DMS153 (cell line): ENCODE data around the gene WIPF1.
A peak's percentile ranks its signal among the peaks of the same experiment; 100 is the strongest.
"Not testable (repeated sequence)": the region's sequence is repeated elsewhere in the genome, so short reads cannot be mapped to it uniquely, and the experiment has no call there.

Experiments
- DNase-seq: peaks from one replicate; lab custom pipeline; 2025; lab: John Stamatoyannopoulos, UW

The WIPF1 gene

DNA sequence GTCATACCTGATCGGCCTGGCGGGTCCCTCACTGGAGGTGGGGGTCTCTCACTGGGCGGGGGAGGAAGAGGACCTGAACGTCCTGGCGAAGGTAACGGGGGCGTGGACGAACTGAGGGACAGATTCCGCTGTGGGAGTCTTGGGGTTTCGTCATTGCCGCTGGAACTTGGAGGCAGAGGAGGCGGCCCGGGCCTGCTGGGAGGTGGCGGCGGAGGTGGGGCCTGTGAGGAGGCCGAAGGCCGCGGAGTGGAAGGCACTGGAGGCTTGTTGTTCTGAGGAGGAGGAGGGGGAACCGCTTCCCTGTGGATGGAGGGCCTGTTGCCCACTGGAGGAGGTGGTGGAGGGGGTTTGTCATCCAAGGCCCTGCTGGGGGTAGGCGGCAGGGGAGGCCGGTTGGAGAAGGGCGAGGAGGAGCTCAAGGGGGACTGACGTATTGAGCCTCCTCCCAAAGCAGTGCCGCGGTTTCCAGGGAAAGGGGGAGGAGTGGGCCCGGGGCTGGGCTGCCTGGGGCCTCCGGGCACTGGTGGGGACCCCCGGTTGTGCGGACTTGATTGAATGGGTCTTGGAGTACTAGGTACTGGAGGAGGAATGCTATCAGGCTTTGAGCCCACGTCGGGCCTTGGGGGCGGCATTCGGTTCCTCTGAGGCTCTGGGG lies 25.8 kb downstream of the WIPF1 start:
- no peak for DNase-seq

DNA sequence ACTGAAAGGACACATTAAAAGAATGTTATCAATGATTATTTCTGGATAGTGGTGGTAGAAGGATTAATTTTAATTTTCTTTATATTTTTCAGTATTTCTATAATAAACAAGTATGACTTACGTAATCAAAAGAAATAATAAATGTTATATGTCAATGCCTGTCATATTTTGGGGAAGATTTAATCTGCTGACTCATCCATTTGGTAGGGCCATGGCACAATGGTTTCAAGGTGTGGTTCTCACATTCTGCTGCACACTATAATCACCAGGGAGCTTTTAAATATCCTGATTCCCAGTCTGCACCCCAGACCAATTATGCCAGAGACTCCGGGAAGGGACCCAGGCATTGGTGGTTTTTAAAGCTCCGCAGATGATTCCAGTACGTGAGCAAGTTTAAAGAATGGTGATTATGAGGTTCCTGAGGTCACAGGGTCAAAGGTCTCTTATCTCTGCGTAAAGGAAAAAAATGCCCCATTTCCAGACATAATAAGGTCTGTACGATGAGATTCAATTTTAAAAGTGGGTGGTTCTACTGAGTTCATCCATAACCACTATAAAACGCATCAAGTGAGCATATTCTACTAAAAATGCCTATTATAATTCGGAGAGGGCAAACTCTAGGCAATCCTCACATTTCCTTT lies 27.2 kb downstream of the WIPF1 start:
- DNase-seq = no peak

GRCh38 chr2:174569678-174570077 lies 27.9 kb downstream of the WIPF1 start:
- DNase-seq = no peak

GRCh38 chr2:174568425-174568824 lies 29.2 kb downstream of the WIPF1 start:
- DNase-seq = no peak

GRCh38 chr2:174566871-174567270 lies 30.7 kb downstream of the WIPF1 start:
- no peak for DNase-seq

DNA sequence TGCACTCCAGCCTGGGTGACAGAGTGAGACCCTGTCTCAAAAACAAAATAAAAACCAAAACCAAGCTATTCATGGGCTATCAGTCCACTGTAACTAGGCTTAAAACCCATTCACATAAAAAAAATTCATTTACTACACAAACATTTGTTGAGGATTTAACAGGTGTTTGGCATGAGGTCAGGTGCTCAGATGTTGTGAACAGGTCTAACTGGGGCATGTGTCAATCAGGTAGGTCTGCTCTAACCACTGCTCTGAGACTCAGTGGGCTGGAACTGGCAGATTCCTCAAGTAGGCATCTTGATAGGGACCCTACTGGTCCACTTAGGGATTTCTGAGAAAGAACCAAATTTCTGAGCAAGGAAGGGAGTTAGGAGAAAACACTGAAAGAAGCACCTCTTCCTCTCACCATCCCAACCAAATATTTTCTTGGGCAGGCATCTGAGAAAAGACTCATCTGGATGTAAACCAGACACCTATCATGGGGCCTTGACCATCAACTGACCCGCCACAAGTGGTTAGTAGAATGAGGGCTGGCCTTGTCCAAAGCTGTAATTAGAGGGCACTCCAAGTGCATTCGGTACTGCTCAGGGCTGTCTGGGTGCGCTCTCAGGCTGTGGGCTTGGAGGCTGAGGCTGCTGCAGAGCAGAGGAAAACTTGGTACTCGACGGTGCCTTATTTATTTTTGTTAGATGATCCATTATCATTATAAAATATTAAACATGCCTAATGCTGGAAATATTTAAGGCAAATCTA lies 33.9 kb downstream of the WIPF1 start:
- no peak for DNase-seq

DNA sequence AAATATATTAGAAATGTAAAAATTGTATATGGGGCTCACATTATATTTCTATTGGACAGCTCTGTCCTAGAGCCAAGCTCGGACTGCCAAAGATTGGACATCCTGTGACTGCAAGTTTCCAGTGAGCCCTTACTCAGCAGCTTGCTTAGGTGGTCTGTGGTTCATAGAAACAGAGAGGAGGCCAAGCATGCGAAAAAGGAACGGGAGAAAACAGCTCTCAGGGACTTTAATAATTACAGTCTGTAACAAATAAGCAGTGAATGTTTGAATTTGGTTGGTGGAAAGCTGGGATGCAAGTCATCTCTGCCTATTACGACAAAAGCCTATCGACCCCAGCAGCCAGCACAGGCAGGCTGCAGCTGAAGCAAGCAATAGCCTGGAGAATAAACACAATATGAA lies 35.6 kb downstream of the WIPF1 start:
- no peak for DNase-seq

- DNase-seq = peak; percentile 18
Observed at GRCh38 chr2:174561283-174561971, 36.2 kb downstream of the WIPF1 start.

GRCh38 chr2:174560737-174561136 lies 36.9 kb downstream of the WIPF1 start:
- no peak for DNase-seq

- DNase-seq = no peak
Observed at GRCh38 chr2:174555998-174556397, 41.6 kb downstream of the WIPF1 start.

DNA sequence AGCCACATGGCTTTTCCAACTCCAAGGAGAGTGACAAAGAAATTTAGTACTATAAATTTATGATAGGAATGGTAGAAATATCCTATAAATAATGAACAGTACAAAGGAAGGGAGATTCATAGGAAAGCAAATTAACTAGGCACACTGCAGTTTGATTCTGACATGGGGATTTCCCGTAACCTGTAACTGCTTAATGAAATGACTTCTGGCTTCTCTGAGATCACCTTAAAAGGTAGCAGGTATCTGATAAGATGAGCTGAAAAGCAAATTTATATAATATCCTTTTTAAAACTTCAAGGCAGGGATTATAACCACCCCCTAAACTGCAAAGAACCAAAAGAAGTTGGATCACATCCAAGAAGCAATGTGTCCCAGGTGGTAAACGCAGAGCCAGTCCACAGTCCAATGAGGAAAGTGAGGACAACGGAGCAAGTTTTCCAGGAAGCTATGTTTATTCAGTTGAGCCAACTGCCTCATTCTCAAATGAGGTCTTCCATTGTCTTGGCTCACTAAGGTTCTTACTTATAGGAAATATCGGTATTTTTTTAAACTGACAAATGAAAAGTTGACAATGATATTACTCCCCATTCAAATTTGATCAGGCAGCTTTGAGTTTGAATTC lies 43.0 kb downstream of the WIPF1 start:
- DNase-seq = no peak

DNA sequence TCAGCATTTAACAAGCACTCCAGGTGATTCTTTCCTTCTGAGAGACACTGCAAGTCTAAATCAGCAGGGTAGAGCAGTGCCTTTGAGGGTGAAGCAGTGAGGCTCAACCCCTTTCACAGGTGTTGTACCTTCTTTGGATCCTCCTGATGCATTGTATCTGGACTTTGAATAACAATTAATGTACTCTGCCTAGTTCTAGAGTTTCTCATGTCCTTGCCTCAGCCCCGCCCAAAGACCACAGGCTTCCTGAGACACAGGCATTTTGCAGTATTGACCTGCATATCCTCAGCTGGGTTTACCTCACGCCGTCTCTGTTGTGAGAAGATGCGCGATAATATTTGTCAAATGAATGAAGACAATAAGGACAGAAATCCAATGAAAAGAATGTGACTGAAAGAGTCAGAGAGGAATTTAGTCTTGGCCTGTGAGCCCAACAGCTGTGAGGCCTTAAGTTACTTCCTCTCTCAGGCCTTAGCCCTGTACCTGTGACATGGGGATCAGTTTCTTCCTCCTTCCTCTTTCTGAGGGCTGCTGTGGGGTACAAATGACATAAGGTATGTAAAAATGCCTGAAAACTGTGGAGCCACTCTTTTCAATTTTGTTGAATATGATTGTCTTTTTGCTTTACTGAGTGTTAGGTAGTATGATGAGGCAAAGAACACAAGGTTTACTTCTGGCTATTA lies 43.7 kb downstream of the WIPF1 start:
- DNase-seq = no peak

DNA sequence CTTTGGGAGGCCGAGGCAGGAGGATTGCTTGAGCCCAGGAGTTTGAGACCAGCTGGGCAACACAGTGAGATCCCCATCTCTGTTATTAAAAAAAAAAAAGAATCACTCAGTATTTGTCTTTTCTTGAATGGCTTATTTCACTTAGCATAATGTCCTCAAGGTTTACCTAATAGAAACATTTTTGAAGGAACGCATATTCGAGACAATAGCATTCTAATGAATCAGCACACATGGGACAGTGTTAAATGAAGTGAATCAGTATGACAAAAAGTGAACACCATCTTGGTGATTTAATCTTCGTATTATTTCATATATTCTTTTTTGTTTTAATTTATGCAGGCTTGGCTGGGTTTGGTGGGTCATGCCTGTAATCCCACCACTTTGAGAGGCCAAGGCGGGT lies 44.7 kb downstream of the WIPF1 start:
- no peak for DNase-seq

- no peak for DNase-seq
Observed at GRCh38 chr2:174551697-174552096, 45.9 kb downstream of the WIPF1 start.

DNA sequence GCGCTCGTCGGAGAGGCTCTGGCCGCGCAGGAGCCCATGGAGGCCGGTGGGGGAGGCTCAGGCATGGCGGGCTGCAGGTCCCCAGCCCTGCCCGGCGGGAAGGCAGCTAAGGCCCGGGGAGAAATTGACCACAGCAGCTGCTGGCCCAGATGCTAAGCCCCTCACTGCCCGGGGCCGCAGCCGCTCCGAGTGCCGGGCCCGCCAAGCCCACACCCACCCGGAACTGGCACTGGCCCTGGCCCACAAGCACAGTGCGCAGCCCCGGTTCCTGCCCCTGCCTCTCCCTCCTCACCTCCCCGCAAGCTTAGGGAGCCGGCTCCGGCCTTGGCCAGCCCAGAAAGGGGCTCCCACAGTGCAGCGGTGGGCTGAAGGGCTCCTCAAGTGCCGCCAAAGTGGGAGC lies 49.0 kb downstream of the WIPF1 start:
- not testable (repeated sequence) for DNase-seq

DNA sequence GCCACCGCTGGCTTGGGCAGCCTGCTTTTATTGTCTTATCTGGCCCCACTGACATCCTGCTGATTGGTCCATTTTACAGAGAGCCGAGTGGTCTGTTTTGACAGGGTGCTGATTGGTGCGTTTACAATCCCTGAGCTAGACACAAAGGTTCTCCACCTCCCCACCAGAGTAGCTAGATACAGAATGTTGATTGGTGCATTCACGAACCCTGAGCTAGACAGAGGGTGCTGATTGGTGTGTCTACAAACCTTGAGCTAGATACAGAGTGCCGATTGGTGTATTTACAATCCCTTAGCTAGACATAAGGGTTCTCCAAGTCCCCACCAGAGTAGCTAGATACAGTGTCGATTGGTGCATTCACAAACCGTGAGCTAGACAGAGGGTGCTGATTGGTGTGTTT lies 49.6 kb downstream of the WIPF1 start:
- not testable (repeated sequence) for DNase-seq

GRCh38 chr2:174546519-174547506 lies 50.8 kb downstream of the WIPF1 start:
- peak; percentile 24 for DNase-seq

DNA sequence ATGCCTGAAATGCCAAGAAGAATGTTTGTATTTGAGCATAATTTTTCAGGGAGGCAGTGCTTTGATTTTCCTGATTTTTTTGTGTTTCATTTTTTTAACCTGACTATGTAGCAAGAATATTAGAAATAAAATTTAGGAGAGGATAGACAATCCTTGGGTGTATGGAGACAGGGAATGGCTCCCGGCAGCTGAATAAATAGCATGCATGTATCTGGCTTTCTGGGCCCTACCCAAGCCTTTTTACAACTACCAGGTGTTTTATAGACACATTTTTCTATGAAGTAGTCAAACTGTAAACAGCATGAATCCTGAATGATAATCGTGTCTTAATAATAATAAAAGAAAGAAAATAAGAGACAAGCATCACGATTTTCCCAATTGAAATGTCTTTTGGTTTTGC lies 52.4 kb downstream of the WIPF1 start:
- DNase-seq = no peak

- no peak for DNase-seq
Observed at GRCh38 chr2:174544802-174545201, 52.8 kb downstream of the WIPF1 start.

DNA sequence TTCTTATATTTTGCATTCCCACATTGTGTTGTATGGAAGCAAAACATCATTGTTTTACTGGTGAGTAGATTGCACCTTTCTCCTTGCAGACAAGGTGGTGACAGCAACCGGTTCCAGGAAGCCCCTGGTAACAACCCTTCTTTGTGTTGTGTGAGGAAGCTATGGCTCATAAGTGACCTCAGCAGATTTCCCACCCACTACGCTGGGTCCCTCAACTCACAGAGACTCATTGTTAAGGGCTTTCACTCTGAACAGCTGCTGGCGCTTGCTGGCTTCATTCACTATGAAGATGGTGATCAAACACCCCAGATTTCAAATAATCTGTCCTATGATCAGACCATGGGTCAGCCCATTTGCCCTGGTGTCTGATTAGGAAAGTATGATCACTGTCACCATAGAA lies 53.4 kb downstream of the WIPF1 start:
- no peak for DNase-seq
